HG03558 (cell line): ENCODE data around the gene CEP85L.

ENCODE experiments used
- ATAC-seq: cut with Tn5 transposase; IDR thresholded peaks from one replicate; pipeline ENCODE4 v1.9.1; 2021; ENCODE audit warnings: moderate number of reproducible peaks; ENCODE audit not compliant: unreplicated experiment; ENCODE audit errors: extremely low read depth

CEP85L gene

DNA sequence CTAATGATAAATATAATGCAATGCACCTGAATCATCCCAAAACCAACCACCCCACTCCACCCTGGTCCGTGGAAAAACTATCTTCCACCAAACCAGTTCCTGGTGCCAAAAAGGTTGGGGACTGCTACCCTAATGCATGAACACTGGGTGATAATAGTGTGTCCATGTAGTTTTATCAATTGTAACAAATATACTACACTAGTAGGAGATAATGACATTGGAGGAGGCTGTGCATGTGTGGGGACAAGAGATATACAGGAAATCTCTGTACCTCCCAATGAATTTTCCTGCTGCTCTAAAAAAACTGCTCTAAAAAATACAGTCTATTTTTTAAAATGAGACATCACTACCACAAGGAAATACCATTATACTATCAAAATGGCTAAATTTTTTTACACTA, 20.5 kb downstream of the CEP85L start:
- no peak for ATAC-seq

GRCh38 chr6:118630067-118630466, 21.3 kb downstream of the CEP85L start:
- no peak for ATAC-seq

DNA sequence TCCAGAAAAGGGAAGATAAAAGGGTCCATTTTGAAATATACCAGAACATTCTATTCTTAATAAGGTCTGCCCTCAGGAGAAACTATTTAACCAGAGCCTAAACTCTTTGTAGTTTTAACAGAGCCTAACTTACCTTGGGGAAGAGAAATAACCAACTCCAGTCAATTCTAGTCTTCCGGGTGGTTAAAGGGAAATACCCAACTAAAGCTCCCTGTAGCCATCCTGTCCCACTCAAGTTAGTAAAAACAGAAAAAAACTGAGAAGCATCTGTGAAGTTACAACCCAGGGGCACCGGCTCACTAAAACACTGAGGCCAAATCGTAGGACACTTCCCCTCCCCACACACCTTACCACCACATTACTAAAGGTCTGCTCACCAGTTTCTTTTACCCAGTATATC, 23.7 kb downstream of the CEP85L start:
- ATAC-seq: no peak

DNA sequence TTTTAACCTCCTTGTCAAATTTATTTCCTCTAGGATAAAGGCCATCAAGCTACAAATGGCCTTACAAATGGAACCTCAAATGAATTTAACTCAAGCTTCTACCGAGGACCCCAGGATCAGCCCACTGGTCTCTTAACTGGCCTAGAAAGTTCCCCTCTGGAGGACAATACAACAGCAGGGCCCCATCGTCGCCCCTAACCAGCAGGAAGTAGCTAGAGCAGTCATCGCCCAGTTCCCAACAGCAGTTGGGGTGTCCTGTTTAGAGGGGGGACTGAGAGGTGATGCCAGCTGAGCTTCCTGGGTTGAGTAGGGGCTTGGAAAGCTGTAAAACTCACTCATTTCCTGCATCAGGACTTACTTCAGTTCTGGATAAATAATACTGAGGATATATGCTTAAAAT, 25.6 kb downstream of the CEP85L start:
- no peak for ATAC-seq

DNA sequence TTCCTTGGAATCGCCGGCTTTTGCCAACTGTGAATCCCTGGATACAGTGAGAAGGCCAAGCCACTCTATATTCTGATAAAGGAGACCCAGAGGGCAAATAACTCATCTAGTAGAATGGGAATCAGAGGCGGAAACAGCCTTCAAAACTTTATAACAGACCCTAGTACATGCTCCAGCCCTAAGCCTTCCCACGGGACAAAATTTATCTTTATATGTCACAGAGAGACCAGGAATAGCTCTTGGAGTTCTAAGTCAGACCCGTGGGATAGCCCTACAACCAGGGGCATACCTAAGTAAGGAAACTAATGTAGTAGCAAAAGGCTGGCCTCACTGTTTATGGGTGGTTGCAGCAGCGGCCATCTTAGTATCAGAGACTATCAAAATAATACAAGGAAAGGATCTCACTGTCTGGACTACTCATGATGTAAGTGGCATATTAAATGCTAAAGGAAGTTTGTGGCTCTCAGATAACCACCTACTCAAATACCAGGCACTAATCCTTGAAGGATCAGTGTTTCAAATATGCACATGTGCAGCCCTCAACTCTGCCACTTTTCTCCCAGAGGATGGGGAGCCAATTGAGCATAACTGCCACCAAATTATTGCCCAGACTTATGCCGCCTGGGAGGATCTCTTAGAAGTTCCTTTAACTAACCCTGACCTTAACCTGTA, 29.5 kb downstream of the CEP85L start:
- no peak for ATAC-seq

GRCh38 chr6:118620202-118620601, 31.2 kb downstream of the CEP85L start:
- ATAC-seq: no peak

- ATAC-seq: peak; percentile 81
Measured at GRCh38 chr6:118618676-118619377, 32.6 kb downstream of the CEP85L start.

DNA sequence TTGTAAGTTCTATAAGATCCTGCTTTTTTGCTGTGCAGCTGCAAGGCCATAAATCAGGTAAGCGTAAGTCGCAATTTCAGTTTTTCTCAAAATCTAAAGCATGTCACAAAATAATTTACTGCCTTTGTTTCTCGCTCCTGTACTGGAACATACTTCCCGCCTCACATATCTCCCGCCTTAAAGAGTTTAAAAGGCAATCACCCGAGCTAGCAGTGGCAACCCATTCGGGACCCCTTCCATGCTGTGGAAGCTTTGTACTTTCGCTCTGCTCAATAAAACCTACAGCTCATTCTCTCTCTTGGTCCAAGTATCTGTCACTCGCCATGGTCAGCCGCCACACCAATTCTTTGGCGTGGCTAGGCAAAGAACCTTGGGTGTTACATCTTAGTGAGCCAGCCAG, 34.0 kb downstream of the CEP85L start:
- no peak for ATAC-seq

- ATAC-seq: no peak
Measured at GRCh38 chr6:118611334-118611733, 40.1 kb downstream of the CEP85L start.

- ATAC-seq: no peak
Measured at GRCh38 chr6:118606858-118607257, 44.5 kb downstream of the CEP85L start.

GRCh38 chr6:118606268-118606667, 45.1 kb downstream of the CEP85L start:
- ATAC-seq: no peak

DNA sequence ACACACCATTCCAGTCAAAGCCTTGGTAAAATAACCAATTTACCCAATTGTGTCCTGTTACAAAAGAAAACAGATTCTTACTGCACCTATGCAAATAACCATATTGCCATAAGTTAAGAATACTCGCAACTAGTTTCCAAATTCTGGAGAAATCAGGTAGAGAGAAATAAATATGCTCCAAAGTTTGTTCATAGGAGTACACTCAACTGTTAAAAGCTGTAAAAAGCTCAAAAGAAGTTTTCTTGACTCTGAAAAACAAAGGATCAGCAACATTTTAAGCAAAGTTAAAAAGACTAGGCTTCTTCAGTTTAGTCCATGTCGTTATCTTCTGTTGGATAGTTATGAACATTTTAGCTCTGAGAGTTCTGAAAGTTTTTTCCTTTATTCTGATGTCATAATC, 48.0 kb downstream of the CEP85L start:
- ATAC-seq: no peak

- ATAC-seq: no peak
Measured at GRCh38 chr6:118602300-118602699, 49.1 kb downstream of the CEP85L start.

DNA sequence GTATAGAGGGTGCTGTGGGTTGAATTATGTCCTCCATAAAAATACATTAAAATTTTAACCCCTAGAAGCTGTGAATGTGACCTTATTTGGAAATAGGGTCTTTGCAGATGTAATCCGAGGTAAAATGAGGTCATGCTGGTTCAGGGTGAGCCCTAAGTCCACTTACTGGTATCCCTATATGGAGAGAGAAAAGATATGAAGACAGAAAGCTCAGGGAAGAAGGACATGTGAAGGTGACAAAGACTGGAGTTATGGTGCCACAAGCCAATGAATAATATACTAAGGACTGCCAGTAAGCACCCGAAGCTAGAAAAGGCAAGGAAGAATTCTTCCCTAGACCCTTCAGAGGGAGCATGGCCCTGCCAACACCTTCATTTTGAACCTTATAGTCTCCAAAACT, 53.1 kb downstream of the CEP85L start:
- no peak for ATAC-seq

DNA sequence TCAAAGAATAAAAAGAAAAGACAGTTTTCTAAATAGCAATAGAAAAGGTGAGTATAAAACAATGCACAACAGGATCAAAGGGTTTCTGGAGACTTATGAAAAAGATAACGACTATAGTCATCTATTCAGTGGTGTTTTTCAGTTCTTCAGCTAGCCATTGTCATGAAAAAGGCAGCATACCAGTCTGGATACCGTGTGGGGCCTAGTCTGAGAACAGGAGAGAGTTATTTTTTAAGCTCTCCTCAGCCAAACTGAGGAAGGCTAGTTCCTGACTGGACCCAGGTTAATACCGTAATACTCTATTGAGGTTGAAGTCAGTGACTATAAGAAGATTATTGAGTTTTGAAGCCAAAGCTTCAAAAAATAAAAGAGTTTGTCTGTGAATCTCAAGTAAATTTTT, 53.8 kb downstream of the CEP85L start:
- no peak for ATAC-seq

DNA sequence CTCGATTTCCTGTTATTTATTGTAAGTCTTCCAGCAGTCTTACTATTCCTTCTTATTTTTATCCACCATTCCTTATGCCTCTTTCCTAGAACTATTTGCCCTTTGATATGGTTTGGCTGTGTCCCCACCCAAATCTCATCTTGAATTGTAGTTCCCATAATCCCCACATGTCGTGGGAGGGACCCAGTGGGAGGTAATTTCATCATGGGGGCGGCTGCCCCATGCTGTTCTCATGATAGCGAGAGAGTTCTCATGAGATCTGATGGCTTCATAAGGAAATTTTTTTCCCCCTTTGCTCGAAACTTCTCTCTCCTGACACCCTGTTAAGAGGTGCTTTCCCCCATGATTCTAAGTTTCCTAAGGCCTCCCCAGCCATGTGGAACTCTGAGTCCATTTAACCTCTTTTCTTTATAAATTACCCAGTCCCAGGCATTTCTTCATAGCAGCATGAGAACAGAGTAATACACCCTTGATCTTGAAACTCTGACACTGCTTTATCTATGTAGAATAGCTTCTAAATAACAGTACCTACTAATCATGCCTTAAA, 54.5 kb downstream of the CEP85L start:
- no peak for ATAC-seq

DNA sequence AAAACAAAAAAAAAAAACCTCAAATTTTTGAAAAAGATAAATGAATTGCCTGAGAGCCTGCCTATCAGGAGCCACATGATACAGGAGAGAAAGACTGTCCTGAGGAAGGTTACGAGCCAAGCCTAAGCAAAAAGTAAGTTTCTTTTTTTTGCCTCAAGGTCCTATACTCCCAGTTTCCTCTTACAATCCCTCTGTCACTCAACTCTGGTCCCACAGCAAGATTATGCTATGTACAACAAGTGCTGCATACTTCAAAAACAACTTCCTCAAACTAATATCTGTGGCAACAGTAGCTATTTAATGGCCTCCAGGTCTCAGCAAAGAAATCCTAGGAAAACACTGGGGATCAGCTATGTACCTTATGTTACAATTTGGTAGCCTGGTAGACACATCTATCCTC, 56.5 kb downstream of the CEP85L start:
- no peak for ATAC-seq

DNA sequence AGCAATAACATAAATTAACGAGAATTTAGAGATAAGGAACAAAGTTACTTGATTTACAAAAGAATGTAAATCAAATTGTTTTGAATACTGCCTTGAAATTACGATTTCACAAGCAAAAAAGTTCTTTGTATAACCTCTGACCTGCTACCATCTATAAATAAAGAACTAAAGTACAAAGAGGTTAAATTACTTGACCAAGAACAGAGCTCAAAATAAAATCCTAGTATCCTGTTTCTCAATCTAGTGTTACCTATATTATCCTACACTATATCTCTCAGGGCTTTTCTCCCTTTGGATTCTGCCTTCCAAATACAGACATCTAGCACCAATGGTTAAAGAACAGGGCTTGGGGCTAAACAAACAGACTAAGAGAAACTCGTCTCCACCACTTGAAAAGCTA, 59.5 kb downstream of the CEP85L start:
- no peak for ATAC-seq

GRCh38 chr6:118589649-118590365, 61.6 kb downstream of the CEP85L start:
- no peak for ATAC-seq

DNA sequence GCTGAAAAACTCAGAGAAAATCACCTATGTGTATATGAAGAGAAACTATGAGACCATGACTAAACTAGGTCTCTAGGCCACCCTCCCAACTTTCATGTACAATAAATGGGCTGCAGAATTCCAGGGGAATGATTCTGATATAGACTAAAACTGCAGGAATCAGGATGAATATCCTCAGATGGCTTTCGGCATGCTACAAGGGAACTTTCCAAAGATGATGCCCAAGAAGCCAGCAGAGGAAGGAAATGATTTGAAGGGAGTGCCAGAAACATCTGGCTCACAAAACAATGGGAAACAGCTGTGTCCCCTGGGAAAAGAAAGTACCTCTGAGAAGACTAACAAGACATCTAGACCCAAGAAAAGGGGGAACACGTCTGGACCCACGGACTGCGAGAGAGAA, 62.2 kb downstream of the CEP85L start:
- ATAC-seq: no peak

GRCh38 chr6:118588626-118589025, 62.8 kb downstream of the CEP85L start:
- no peak for ATAC-seq
